Spleen (tissue), 7 donors: ENCODE measurements around the gene COL27A1.

Experiments used
- CTCF ChIP-seq, 11 experiments: fragments of 200-600 bp in 7 of 11; fragments of 450-650 bp in 4 of 11; sonication (generic) in 4 of 11; IDR thresholded peaks in 8 of 11; conservative IDR thresholded peaks in 3 of 11; 1 replicate in 7 of 11; 2 replicates in 4 of 11; pipeline versions ENCODE4 v1.4.0 to v1.8.0; 2016 to 2021; ENCODE audit warnings: antibody characterized with exemption in 11 of 11, inconsistent platforms in 4 of 11, mild to moderate bottlenecking in 1 of 11
- POLR2A ChIP-seq, 3 donors: fragments of 450-650 bp; IDR thresholded peaks; one replicate each; pipeline ENCODE4 v1.5.1; 2017; ENCODE audit warnings: antibody characterized with exemption in 3 of 3, mild to moderate bottlenecking in 1 of 3
- donor health status: DM: no; HTN: no; CAD: no; lungs with moderate emphysema.
- donor health status: DM: no; HTN: no; CAD: no.
- donor health status: DM: no; HTN: no; CAD: no.

- TF ChIP-seq CTCF (IDR thresholded peaks at IDR 0.05 in 8 of 11, conservative IDR thresholded peaks at IDR 0.05 in 3 of 11) (no peak), POLR2A (IDR thresholded peaks at IDR 0.05) (no peak)
These were observed 155.4 kb downstream of the COL27A1 start for GRCh38 chr9:114310471-114311450.
